ENCODE results near the gene TOX2.

The TOX2 gene, protein sequence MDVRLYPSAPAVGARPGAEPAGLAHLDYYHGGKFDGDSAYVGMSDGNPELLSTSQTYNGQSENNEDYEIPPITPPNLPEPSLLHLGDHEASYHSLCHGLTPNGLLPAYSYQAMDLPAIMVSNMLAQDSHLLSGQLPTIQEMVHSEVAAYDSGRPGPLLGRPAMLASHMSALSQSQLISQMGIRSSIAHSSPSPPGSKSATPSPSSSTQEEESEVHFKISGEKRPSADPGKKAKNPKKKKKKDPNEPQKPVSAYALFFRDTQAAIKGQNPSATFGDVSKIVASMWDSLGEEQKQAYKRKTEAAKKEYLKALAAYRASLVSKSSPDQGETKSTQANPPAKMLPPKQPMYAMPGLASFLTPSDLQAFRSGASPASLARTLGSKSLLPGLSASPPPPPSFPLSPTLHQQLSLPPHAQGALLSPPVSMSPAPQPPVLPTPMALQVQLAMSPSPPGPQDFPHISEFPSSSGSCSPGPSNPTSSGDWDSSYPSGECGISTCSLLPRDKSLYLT

DNA sequence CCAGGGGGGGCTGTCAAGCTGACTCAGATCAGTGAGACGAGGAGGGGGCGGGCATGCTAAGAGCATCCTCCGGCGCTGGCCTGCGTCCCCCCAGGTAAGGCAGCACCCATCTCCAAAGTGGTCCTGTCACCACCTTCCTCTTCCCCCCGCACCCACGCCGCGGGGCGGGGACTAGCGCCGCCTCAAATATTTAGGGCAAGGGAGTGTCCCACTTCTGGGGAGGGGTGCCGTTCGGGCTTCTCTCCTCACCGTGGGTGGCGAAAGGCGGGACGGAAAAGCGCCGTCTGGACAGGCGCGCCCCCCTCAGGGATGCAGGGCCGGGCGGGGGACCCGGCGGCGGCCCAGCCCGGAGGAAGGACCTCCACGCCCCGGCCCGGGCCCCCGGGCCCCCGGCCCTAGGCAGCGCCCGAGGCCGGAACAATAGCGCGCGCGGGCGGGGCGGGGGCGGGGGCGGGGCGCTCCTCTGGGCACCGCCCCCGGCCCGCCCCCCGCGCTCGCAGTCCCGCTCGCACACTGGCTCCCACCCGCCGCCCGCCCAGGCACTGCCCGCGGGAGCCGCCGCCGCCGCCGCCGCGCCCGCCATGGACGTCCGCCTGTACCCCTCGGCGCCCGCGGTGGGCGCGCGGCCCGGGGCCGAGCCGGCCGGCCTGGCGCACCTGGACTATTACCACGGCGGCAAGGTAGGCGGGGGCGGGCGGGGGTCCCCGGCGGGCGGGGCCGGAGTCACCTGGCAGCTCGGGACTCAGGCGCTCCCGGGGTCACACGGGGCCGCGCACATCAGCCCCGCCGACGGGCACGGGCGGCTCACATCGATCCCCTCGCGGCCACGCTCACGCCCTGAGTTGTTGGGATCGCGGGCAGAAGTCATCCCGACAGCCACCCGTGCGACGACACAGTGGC lies at the start of gene TOX2:
TOX2 (plus strand) TSS at position 542 of the 900 bp plus-strand sequence; CDS start at position 582, 40 bp downstream.
- no peak for DNase-seq (ENCODE audit: low read depth)

DNA sequence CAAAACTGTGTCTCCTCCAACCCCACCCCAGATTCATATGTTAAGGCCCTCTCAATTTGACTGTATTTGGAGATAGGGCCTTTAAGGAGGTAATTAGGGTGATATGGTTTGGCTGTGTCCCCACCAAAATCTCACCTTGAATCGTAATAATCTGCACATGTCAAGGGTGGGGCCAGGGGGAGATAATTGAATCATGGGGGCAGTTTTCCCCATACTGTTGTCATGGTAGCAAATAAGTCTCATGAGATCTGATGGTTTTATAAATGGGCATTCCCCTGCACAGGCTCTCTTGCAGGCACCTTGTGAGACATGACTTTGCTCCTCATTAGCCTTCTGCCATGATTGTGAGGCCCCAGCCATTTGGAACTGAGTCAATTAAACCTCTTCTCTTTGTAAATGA lies 46.6 kb upstream of the TOX2 start:
- no peak for DNase-seq (ENCODE audit: low read depth)

DNA sequence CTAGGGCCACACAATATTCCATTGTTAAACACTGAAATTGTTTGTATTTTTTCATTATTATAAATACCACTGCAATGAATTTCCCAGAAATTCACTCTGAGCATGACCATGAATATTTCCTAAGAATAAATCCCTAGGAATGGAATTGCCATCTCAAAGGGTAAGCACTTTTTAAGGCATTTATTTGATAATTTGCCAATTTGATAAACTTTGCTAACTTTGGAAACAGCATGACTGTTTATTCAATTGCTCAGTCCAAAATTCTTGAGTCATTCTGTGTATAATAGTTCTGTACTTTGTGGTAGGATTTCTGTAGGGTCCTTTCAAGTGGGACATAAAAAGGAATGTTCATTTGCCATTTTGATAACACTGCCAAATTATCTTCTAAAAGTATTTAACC lies 44.2 kb upstream of the TOX2 start:
- DNase-seq (ENCODE audit: low read depth): no peak

DNA sequence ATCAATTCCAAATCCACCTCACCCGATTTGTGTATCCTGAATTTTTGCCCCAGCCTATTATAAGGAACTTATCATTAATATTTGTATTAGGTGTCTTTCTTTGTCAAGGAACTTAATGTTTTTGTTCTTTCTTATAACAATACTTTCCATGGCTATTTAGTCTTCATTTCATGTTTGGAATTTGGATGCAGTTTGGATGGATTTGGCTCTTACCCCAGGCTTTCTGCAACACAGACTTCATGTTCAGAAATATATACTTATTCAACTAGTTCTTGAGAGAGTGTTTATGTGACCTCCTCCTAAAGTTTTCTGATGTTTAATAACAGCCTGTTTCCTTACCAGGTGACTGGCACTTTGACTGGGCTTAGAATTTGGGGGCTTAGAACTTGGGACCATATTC lies 35.9 kb upstream of the TOX2 start:
- no peak for DNase-seq (ENCODE audit: low read depth)

DNA sequence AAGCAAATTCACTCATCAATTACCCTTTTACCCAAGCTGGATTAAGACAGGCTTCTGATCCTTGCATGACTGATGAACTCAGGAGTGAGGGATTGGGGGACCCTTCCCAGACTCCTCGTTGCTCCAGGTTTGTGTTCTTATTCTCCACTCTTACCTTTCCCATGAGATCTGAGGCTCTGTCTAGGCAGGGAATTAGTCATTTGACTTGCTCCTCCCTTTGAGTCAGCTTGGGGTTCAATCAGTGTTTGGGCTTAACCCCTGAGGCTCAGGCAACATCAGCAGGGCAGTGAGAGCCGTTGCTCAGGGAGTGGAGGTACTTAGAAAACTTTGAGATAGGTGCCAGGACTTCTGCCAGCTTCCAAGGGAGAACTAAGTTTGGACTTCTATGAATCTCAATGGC lies 20.7 kb upstream of the TOX2 start:
- DNase-seq (ENCODE audit: low read depth): no peak

DNA sequence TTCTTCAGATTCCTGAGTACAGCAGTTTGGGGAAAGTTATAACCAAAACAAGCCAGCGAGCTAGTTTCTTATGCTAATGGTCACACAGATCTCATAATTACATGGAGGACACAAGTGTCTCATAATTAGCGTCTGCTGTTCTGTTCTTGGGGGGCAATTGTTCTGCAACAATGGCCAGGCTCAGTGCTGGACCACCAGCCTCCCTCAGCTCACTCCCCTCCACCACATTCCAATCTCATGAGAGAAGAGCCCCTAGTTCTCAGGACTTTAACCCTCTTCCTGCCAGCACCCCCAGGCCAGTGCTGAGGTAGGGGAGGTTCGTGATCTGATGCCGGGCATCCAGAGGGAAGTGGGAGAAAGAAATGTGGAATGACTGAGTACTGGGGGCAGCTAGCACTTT lies 20.2 kb upstream of the TOX2 start:
- DNase-seq (ENCODE audit: low read depth): no peak

DNA sequence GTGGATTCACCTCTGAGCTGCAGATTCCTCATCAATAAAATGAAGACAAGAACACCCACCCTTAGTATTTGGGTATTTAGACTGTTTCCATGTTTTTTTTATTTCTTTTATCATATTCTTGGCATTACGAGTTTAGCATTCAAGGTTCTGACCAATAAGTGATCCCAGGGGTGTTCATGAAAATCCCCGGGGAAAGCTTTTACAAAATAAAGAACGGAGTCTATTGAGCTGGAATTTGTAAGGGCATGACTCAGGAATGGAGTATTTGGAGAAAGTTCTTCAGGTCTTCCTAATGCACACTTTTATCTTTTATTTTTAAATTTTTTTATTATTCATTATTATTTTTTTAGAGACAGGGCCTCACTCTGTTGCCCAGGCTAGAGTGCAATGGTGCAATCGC lies 19.4 kb upstream of the TOX2 start:
- DNase-seq (ENCODE audit: low read depth): no peak

DNA sequence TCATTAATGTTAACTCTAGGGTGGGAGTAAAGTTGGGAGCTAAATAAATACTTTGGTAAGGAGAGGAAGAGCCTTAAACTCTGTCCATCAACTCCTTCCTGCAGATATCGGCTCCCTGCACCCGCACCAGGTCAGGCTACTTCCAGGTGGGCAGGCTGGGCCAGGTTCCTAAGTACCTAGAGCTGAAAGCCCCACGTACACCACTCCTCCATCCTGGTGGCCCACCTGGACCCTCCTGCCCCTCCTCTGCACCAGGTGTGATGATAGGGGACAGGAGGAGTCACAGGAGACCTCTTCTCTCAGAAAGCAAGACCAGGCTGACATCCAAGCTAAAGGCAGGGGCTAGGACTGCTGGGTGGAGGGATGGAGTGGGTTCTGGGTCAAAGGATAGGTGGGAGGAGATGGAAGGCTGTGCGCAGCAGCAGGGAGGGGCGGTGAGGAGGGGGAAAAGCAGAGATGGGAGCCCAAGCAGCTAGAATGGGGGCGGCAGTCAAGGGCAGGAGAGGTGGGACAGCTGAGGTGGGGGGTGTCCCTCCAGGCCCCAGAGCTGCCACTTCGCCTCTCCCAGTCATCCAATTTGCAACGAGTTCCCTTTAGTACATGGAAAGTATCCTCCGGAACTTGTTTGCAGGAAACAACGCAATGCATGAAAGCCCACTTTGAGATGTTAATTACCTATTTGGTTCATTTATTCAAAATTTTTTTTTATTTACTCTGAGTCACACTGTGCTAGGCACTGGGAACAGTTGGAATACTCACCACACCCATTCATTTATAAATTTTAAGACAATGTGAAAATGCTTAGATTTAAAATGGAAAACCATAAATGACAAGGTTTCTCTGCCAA lies 15.2 kb upstream of the TOX2 start:
- DNase-seq (ENCODE audit: low read depth): no peak

DNA sequence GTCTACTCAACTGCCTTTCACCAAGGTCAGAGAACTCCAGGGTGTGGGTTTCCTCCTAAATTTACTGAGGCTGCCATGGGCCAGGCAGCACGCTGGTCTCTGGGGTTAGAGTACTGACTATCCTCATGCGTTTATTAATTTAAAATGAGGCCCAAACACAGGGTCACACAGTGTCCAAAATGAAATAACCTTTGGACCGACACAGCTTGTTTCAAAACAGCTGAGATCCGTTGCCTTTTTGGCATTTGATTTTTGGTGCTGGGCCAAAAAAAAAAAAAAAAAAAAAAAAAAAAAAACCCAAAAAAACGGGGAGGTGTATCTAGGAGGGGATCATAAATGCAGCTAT lies 14.6 kb upstream of the TOX2 start:
- DNase-seq (ENCODE audit: low read depth): no peak

DNA sequence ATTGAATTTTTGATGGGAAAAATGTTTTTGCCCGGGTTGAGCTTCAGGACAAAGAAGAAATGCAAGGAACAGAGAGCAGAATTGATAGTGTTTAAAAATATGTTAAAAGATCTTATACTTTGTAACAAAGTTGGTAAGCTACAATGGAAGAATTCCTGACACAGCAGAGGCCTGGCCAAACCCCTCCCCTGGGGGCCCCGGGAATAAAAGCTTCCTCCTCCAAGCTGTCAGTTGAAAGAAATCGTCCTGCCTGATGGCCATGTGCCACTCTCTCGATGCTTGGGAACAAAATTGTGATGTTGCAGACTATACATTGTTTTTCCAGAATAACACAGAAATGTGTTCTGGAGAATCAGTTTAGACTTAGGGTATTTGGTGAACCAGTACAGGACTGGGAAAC lies 14.2 kb upstream of the TOX2 start:
- DNase-seq (ENCODE audit: low read depth): no peak

DNA sequence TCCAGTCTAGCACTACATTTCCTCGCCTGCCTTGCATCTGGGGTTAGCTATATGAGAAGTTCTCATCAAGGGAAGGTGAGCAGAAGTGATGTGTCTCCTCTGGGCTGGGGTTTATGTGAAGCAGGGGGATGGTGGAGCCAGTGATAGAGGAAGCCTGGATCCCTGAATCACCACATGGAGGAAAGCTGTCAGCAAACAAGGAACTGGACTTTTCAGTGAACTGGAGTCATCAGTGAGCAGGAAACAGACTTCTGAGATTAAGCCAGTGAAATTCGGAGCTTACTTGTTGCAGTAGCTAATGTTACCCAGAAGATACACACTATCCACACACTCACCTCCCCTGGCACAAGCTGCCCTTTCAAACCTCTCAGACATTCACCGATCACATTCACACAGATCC lies 13.4 kb upstream of the TOX2 start:
- DNase-seq (ENCODE audit: low read depth): no peak

DNA sequence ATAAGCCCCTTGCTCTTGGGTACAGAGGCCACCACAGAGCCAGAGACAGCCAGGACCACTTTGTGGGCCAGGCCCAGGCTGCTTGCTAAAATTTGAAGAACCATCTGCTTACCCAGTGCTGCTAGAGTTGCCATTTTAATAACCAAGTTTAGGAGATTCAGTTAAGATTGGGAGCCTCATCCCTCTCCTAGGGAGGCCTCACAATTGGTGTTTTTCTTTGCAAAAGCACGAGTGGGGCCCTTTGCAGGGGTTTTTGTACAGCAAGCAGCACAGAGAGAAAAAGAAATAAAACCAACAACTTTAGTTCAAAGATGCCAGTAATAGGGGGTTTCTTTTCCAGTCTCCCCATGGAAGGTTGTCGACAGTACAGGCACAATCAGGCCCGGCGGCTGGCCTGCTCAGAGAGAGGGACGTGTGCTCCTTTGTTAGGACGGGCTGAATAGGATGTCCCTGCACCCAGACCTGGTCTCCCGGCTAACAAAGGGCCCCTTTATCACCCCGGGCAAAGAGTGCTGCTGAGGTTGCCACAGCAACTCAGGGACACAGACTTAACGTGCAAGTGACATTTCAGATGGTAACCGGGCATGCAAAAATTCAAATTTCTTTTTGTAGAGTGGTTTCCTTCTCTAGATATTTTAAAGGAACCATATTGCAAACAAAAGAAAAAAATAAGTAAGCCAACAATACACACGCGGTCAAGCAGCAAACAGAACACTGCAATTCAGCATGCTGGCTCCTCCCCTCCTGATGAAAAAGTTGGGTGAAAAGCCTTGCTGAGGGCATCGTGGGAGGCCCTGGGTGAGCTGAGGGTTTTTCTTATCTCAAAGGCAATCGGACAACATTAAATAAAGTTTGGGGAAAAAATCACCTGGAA lies 10.5 kb upstream of the TOX2 start:
- DNase-seq (ENCODE audit: low read depth): no peak

DNA sequence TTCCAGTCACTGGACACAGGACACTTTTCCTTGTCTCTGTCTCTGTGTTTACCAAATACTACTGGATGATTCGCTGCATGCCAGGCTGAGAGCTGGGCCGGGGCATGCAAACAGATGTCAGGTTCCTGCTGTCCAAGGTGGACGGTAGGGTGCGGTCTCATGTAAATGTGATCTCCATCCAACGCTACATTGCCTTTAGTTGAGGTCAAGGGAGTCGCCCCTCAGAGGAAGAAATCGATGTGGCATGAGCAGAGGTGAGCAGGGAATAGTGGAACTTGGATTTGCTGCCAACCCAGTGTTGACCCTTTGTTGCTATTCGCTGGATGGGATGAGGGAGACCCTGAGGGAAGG lies 9.8 kb upstream of the TOX2 start:
- no peak for DNase-seq (ENCODE audit: low read depth)

DNA sequence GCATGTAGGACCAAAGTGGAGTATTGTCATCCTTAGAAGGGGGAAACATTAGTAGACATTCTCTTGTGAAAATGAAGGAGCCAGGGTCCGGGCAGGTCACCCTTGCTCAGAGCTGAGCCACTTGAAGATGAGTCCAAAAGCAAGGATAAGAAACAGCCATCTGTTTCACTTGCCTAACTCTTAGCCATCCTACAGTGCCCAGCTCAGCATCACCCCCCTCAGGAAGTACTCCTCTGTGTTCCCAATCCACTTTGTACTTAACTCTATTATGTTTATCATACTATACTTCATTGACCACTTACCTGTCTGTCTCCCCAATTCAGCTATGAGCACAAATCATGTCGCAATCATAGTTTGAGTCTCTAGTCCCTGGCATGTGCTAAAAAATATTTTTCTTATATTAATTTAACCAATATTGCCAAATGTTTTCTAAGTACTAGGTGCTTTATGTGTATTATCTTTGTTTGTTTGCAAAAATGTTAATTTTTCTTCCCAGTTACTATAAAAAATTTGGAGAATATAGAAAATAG lies 8.1 kb upstream of the TOX2 start:
- DNase-seq (ENCODE audit: low read depth): no peak

DNA sequence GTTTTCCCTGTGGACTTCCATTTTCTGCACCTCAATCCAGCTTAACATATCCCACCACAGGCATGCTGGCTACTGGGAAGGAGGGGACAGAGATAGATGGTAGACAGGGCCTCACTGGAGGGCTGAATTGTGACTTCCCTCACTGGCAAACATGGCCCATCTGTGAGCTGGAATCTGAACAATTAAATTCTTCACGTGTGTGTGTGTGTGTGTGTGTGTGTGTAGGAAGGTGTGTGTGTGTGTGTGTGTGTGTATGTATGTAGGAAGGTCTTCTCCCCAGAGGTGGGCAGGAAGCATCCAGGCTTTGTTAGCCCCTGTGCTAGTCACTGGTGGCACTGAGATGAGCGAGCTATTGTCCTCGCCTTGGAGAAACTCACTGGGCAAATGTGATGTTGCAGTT lies 5.4 kb upstream of the TOX2 start:
- DNase-seq (ENCODE audit: low read depth): no peak

DNA sequence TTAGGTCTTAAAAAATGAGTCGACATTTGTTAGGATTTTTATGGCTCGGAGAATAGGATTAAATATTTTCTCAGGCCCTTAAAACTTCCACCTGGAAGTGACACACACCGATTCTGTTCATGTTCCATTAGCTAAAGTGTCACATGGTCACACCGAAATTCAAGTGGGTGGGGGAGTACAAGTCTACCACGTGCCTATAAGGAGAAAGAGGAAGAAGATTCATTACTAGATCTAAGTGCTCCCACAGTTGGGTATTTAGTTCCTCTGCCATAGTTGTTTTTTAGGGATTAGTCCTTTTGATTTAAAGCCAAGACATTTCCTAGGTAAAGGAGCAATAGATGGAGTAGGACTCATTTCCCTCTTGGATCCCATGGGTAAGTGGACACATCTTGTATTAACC lies 4.9 kb upstream of the TOX2 start:
- no peak for DNase-seq (ENCODE audit: low read depth)

DNA sequence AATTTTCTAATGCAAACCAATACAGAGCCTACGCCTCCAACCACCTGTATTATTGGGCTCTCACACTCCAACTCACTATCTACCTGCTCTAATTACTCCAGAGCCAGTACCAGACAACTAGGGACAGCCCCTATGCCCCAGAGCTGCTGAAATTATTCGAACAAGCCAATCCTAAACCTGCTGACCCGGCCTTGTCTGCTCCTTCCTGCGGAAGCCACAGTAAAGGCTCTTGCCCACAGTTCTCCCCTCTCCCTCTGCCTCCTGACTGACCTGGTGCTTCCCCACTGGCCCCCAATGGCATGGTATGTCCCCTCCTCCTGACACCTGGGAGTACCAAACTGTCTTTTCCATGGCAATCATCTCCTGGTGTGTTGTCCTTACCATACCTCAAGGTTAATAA lies 4.1 kb upstream of the TOX2 start:
- DNase-seq (ENCODE audit: low read depth): no peak

DNA sequence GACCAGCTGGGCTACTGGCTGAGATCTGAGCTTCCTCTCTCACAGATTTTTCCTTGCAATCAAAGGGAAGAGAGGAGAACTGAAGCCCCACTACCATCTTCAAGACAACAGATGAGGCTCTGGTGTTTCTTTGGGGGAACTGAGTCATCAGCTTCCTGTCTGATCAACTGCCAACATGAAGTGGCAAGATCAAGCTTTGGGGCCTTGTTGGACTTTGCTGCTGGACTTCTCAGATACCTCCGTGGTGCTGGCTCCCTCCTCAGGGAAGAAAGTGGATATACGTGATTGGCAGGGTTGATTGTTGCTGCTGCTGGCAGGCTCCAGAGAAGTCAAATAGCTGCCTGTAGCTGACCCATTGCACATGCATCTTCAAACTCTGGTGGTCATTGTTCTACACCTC lies 3.6 kb upstream of the TOX2 start:
- DNase-seq (ENCODE audit: low read depth): no peak

DNA sequence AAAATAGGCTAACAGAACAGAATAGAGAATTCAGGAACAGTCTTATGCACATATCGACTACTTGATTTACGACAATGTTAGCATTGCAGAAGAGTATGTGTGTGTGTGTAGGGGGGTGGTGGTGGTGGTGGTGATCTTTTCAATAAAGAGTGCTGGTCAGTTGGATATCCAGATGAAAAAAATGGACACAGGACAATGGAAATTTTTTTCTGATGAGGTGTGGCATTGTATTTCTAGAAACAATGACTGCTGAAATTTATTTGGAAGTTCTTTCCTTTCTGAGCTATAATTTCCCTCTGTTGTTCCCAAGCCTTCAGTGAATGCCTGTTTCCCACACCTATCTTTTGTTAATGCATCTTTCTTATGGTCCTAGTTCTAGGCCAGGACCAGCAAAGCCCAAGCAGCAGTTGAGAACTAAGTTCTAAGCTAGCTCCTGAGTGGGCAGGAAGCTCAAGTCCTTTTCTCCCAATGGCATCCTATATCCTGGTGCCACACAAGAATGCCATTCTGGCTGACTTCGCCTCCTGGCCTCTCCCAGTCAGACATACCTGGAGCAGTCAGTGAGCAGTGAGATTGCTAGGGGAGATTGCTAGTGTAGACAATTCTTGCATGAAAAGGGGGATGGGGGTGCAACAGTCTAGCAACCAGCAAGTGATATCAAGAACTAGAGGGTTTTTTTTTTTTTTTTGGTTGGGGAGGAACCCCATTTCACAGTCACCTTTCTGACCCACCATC lies 1.2 kb upstream of the TOX2 start:
- DNase-seq (ENCODE audit: low read depth): no peak

Data from activated T-cell treated with anti-CD3 and anti-CD28 coated beads for 24 hours (primary cell).